Liver (tissue), 9 donors: ENCODE measurements around the gene CFHR3. TPM values are rescaled to one million over a fixed set of nuclear protein-coding genes. Genes with fewer than 3 reads are reported as not detected.
"Not testable (repeated sequence)": the region's sequence is repeated elsewhere in the genome, so short reads cannot be mapped to it uniquely, and the experiment has no call there.

Experiments
- DNase-seq: peaks from one replicate; pipeline ENCODE4 v3.0.0-alpha.2; 2017; ENCODE audit warnings: low spot score
- H3K27ac ChIP-seq, 2 donors: one replicate each; pipeline ENCODE4 v1.7.0; 2013; ENCODE audit warnings: inconsistent platforms in 2 of 2, low read length in 2 of 2, control low read depth in 1 of 2, low read depth in 1 of 2, mild to moderate bottlenecking in 1 of 2
- H3K27me3 ChIP-seq, 4 donors: one replicate each; pipeline versions ENCODE4 v1.6.1 to v1.7.0; 2013; ENCODE audit warnings: low read length in 3 of 4, inconsistent platforms in 1 of 4, mild to moderate bottlenecking in 1 of 4, moderate library complexity in 1 of 4; ENCODE audit not compliant: control insufficient read depth in 4 of 4, insufficient read depth in 4 of 4
- H3K36me3 ChIP-seq, 4 donors: one replicate each; pipeline versions ENCODE4 v1.6.1 to v1.7.0; 2013; ENCODE audit warnings: low read length in 3 of 4, mild to moderate bottlenecking in 3 of 4, low read depth in 1 of 4, moderate library complexity in 1 of 4; ENCODE audit not compliant: control insufficient read depth in 4 of 4, insufficient read depth in 3 of 4
- H3K4me1 ChIP-seq, 4 donors: one replicate each; pipeline versions ENCODE4 v1.6.1 to v1.7.0; 2013; ENCODE audit warnings: low read length in 3 of 4, mild to moderate bottlenecking in 3 of 4, moderate library complexity in 1 of 4; ENCODE audit not compliant: control insufficient read depth in 4 of 4, insufficient read depth in 4 of 4
- H3K4me3 ChIP-seq, 3 donors: one replicate each; pipeline versions ENCODE4 v1.6.1 to v1.7.0; 2013; ENCODE audit warnings: low read length in 3 of 3, control low read depth in 1 of 3, low read depth in 1 of 3, mild to moderate bottlenecking in 1 of 3
- H3K9ac ChIP-seq, 2 donors: one replicate each; pipeline ENCODE4 v1.7.0; 2013; ENCODE audit warnings: low read length in 2 of 2, mild to moderate bottlenecking in 2 of 2, moderate library complexity in 2 of 2, control low read depth in 1 of 2, low read depth in 1 of 2
- H3K9me3 ChIP-seq, 4 donors: one replicate each; pipeline versions ENCODE4 v1.6.1 to v1.7.0; 2013; ENCODE audit warnings: low read length in 3 of 4; ENCODE audit not compliant: control insufficient read depth in 4 of 4
- ATF3 ChIP-seq: IDR thresholded peaks from 2 replicates; pipeline ENCODE4 v1.6.1; 2016; ENCODE audit warnings: antibody characterized with exemption
- CTCF ChIP-seq: fragments of 150-350 bp; IDR thresholded peaks from 2 replicates; pipeline ENCODE4 v1.5.1; 2017; ENCODE audit warnings: improper control_type of control experiment, low read depth, low read length; ENCODE audit not compliant: missing input control
- EGR1 ChIP-seq, 2 donors: IDR thresholded peaks; 2 replicates each; pipeline ENCODE4 v1.6.1; 2016 to 2018; ENCODE audit warnings: antibody characterized with exemption in 2 of 2, low read depth in 2 of 2
- FOXA1 ChIP-seq: IDR thresholded peaks from 2 replicates; pipeline ENCODE4 v1.6.1; 2016; ENCODE audit warnings: antibody characterized with exemption
- JUND ChIP-seq, 2 donors: IDR thresholded peaks; 2 replicates each; pipeline ENCODE4 v1.6.1; 2016; ENCODE audit warnings: antibody characterized with exemption in 2 of 2
- NR2F2 ChIP-seq: IDR thresholded peaks from 2 replicates; pipeline ENCODE4 v1.6.1; 2016; ENCODE audit warnings: antibody characterized with exemption
- RAD21 ChIP-seq, 2 donors: IDR thresholded peaks; 2 replicates each; pipeline ENCODE4 v1.6.1; 2016; ENCODE audit warnings: antibody characterized with exemption in 2 of 2, mild to moderate bottlenecking in 2 of 2
- RXRA ChIP-seq, 2 donors: IDR thresholded peaks; 2 replicates each; pipeline ENCODE4 v1.6.1; 2017 to 2018; ENCODE audit warnings: antibody characterized with exemption in 2 of 2, mild to moderate bottlenecking in 1 of 2
- TAF1 ChIP-seq: conservative IDR thresholded peaks from 2 replicates; pipeline ENCODE4 v1.6.1; 2016; ENCODE audit warnings: antibody characterized with exemption, mild to moderate bottlenecking
- YY1 ChIP-seq: IDR thresholded peaks from 2 replicates; pipeline ENCODE4 v1.6.1; 2016; ENCODE audit warnings: antibody characterized with exemption, mild to moderate bottlenecking
- ZBTB33 ChIP-seq: IDR thresholded peaks from 2 replicates; pipeline ENCODE4 v1.6.1; 2016; ENCODE audit warnings: antibody characterized with exemption
- WGBS: extraction: QIAGEN DNeasy Blood & Tissue Kit; methylation state at CpG from one replicate; pipeline ENCODE4 v1.1.7; 2013; 5-methylcytosine and 5-hydroxymethylcytosine counted together
- polyA plus RNA-seq, 2 donors: library from polyadenylated mRNA; stranded (reverse) in 1 of 2; unstranded in 1 of 2; fragments of 200-250 nt in 1 of 2; fragments of >200 nt in 1 of 2; fragmentation: Nextera tagmentation in 1 of 2; extraction: Ambion mirVana in 1 of 2; gene quantifications; one replicate each; pipeline versions ENCODE4 v1.2.1 to v1.2.3, GENCODE V29; 2013 to 2015
- total RNA-seq, 2 donors: library from RNA; depleted of rRNA; stranded (reverse); fragments of >200 nt; gene quantifications; one replicate each; pipeline ENCODE4 v1.2.3, GENCODE V29; 2014
- donor health status: healthy.
- donor health status: healthy.
- donor health status: healthy.
- donor health status: healthy.
- donor health status: healthy.

The CFHR3 gene
- total and polyA plus RNA-seq, 4 donors: 64.2 to 393 (median 155) TPM

- TF ChIP-seq ZBTB33 (no peak), EGR1 (IDR thresholded peaks at IDR 0.05; ENCODE audit: low read depth in 2 of 2) (no peak)
These were observed 3.0 kb downstream of the CFHR3 start (continued) for GRCh38 chr1:196777603-196778002.

GRCh38 chr1:196779093-196779492 lies 4.5 kb downstream of the CFHR3 start:
- TF ChIP-seq CTCF (no peak), YY1 (no peak), TAF1 (no peak), RAD21 (IDR thresholded peaks at IDR 0.05) (peak in 1 of 2 donors; percentile 8), JUND (IDR thresholded peaks at IDR 0.05) (no peak)
- 88% methylated on average over 1 of the region's 1 CpG for WGBS
- no peak overlapping the region for H3K27ac ChIP-seq
- no peaks in the 10 kb centered on the region for H3K9me3 ChIP-seq
- H3K4me3 ChIP-seq: no peak overlapping the region
- H3K4me1 ChIP-seq: no peaks in the 10 kb centered on the region
- DNase-seq: no peak
- H3K27me3 ChIP-seq: no peaks in the 10 kb centered on the region
- H3K36me3 ChIP-seq: no peaks in the 10 kb centered on the region
- no peak overlapping the region for H3K9ac ChIP-seq

GRCh38 chr1:196791252-196791651 lies 16.6 kb downstream of the CFHR3 start:
- 76% methylated on average over 1 of the region's 1 CpG for WGBS
- H3K27me3 ChIP-seq, H3K36me3 ChIP-seq: not testable (repeated sequence)

GRCh38 chr1:196794103-196794502 lies 19.5 kb downstream of the CFHR3 start:
- 26% methylated on average over 4 of the region's 4 CpGs for WGBS
- not testable (repeated sequence) for H3K27ac ChIP-seq, H3K27me3 ChIP-seq, H3K4me1 ChIP-seq, H3K9ac ChIP-seq, DNase-seq, H3K36me3 ChIP-seq, H3K9me3 ChIP-seq, H3K4me3 ChIP-seq

More at GRCh38 chr1:196791252-196791651, 16.6 kb downstream of the CFHR3 start:
- H3K4me1 ChIP-seq, H3K9ac ChIP-seq, H3K9me3 ChIP-seq, H3K27ac ChIP-seq, DNase-seq, H3K4me3 ChIP-seq: not testable (repeated sequence)

- Histone ChIP-seq H3K27me3 (no peaks in the 10 kb centered on the region), H3K4me3 (no peak overlapping the region), H3K9me3 (no peaks in the 10 kb centered on the region), H3K4me1 (no peaks in the 10 kb centered on the region), H3K27ac (no peak overlapping the region), H3K36me3 (no peaks in the 10 kb centered on the region), H3K9ac (no peak overlapping the region)
- no peak for DNase-seq
- no peak for TF ChIP-seq CTCF
- no peak for TF ChIP-seq YY1
- no peak for TF ChIP-seq FOXA1
- no peak for TF ChIP-seq RAD21 (IDR thresholded peaks at IDR 0.05)
- TF ChIP-seq RXRA (IDR thresholded peaks at IDR 0.05): no peak
- TF ChIP-seq NR2F2: no peak
- TF ChIP-seq EGR1 (IDR thresholded peaks at IDR 0.05; ENCODE audit: low read depth in 2 of 2): no peak
- TF ChIP-seq ATF3: no peak
- 45% methylated on average over 2 of the region's 2 CpGs for WGBS
These were observed 23.3 kb downstream of the CFHR3 start for GRCh38 chr1:196797891-196798290.

- not testable (repeated sequence) for H3K4me3 ChIP-seq, H3K27ac ChIP-seq, DNase-seq, H3K4me1 ChIP-seq, H3K9me3 ChIP-seq, H3K9ac ChIP-seq, H3K36me3 ChIP-seq, H3K27me3 ChIP-seq
- WGBS: 36% methylated on average over 1 of the region's 1 CpG
These were observed 27.3 kb downstream of the CFHR3 start for GRCh38 chr1:196801920-196802319.
